ENCODE results near the gene FBXL7.
"Not testable (repeated sequence)": the region's sequence is repeated elsewhere in the genome, so short reads cannot be mapped to it uniquely, and the experiment has no call there.

The FBXL7 gene

DNA sequence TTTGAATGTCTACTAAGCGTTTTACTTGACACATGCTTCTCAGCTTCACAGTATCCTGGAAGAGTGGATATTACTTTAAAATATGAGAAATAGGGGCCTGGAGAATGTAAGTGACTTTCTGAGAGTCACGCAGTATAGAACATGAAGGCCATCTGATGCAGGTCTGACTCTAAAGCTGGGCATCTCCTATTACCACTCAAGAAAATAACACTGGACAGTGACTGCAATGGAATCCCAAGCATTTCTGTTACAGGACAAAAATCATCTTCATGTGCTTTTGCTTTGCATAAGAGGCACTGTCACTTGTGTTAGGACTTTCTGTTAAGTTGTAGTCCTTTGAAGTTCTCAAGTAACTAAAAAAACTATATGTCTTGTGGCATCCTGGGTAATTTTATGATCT is 335.5 kb downstream of the FBXL7 start:
- no peak for FAIRE-seq

DNA sequence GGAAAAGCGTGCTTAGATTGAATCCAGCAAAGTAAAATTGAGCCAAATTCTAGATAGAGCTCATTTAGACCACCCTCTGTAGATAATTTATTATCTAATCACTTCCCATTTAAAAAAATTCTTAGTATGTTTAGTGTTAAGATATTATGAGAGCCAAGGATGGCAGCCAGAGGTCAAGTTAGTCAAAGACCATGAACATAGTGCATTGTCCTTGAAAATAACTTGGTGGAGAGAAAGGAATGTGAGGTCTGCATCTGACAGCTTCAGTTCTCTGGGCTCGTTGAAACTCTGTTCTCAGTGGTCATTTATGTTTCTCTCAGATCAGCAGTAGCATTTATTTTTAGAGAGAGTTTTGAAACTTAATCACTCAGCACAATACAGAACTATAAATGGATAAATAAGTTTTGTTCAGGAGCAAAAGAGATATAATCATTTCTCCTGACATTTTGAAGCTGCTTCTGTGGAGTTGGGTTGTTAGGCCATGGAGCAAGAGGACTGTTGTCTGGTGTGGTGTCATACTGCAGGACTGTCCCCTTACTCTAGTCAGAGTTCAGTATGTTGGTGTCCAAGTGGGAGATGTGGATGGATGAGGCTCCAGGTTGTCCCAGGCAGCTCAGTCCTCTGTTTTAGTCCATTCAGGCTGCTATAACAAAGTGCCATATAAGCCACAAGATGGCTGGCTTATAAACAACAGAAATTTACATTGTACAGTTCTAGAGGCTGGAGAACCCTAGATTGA is 337.7 kb downstream of the FBXL7 start:
- FAIRE-seq = no peak

DNA sequence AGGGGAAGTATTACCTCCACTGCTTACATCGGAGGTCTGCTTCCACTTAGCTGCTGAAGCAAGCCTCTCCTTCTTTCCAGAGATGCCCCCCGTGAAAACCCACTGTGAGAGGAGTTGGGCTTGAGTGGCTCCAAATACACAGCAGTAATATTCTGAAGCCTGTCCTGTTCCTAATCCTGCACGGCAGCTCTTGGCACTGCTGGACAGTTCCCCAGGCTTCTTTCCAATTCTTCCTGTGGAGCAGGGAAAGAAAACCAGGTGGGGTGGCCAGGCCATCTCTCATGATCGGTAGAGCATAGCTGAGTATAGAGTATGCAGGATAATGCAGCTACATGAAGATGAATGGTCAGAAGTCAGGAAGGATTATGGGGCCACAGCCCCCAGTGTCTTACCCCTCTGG is 344.3 kb downstream of the FBXL7 start:
- FAIRE-seq = no peak

DNA sequence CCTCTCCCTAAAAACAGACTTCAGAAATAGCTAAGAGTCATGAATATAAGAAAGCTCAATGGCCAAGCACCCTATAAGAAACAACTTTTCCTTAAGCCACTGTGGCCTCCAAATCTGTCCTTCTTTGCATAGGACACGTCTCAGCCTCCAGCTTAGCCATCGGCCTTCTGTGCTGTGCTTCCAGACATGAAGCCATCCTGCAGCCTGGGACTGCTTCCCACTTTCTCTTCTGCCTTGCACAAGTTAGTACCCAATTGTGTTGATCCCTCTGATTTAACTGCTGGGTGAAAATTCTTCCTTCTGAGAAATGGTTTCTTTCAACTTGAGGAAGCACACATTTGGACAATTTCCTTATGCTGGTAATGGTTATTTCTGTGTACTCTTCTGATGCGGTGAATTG is 344.9 kb downstream of the FBXL7 start:
- no peak for FAIRE-seq

DNA sequence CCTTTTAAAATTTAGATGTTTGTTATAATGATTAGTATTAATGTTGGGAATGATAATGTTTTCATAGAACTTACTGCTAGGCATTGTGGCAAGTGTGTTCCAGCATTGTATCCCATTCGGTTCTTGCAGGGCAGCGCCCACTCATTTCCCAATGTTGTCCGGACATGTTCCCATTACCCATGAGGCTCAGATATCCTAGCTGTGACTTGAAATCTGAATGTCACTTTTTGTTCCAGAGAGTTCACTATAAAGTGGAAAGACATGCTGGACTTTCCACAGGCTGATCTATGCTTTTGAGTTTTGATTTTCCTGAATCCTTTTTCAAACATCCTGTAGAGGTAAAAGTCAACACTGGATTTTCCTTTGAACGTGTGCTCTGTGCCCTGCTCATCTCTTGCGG is 350.6 kb downstream of the FBXL7 start:
- no peak for FAIRE-seq

DNA sequence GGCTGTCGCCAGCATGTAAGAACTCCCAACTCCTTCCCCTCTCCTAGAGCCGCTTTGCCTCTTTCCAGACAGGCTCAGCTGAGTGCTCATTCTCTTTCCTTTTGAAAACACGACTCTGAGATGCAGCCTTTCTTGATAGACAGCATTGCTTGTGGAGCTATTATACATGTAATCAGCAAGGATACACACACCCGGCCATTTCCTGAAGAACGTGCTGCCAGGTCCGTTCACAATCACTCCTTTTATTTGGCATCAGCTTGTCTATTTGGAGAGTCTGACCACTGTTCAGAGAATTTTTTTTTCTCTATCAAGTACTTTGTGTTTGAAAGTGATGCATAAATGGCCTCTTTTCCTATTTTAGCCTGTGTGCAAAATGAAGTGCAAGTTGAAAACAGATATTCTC is 351.0 kb downstream of the FBXL7 start:
- no peak for FAIRE-seq

DNA sequence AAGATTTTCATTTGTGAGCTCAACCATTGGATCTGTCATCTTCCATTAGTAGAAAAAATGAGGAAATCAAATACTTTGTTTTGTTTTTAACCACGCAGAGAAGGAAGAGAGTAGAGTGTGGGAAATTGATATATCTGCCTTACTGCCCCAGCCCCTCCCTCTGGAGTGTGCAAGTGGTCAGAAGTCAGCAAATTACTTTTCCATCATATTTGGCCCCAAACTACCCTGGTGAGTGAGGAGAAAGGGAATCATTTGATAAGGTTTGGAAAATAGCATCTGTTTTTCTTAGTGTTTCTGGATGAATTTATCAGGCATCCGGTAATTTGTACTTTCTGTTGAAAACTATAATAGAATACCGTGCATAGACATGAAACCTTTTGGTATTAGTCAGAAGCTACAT is 352.2 kb downstream of the FBXL7 start:
- FAIRE-seq = no peak

DNA sequence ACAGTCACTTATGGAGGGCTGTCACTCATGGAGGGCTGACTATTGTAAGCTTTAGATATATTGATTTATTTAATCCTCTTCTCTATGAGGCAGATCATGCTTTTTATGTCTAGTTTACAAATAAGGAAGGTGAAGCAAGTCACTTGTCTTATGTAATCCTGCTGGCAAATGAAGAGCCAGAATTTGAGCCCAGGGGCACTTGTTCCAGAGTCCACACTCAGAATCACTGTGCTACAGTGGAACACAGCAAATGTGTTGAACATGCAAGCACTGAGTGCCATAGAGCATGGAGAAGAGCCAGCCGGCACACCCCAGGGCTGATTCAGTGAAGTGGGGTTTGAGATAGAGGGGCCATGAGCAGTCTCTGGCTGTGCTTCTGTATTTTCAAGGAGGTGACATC is 353.0 kb downstream of the FBXL7 start:
- no peak for FAIRE-seq

DNA sequence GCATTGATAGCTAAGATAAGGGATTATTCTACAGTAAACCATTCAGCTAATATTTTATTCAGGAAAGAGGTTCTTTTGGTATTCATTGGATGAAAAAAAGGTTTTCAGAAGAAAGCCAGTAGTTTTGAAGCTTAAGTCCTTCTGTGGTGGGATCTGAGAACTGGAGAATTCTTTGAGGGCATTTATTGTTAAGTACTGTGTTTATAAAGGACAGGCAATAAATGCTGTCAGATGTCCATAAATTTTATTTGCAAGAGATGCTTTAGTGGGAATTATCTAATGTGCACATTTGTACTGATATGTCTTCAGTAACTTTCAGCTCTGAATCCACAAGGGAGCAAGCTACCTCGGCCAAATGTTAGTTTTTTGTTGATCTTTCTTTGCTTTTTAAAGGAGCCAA is 358.3 kb downstream of the FBXL7 start:
- no peak for FAIRE-seq

DNA sequence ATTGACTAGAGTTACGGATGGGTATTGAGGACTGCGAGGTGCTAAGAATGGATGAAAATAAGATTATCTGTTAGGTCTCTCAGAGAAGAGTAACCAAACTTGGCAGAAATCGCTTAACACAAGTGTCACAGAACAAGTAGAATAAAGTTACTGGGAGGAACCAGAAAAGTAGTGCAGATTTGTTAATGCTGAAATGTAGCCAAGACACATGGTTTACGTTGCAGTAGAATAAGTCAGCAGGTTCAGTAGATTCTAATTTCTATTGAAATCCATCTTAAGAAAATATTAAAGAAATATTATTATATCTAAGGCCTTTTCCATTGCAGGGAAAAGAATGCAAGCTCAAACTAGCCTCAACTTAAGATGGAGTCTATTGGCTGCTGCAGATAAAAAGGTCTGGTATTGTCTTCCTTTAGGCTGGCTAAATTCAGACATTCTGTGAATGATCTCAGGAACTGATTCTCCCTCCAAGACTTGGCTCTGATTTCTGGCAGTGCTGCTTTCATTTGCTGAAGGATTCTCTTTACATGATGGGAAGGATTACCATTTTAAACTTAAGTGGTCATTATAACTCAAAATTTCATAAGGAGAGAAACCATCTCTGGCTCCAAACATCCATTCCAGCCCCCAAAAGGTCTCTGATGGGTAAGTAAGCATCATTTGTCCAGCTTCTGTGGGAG is 364.7 kb downstream of the FBXL7 start:
- FAIRE-seq = no peak

DNA sequence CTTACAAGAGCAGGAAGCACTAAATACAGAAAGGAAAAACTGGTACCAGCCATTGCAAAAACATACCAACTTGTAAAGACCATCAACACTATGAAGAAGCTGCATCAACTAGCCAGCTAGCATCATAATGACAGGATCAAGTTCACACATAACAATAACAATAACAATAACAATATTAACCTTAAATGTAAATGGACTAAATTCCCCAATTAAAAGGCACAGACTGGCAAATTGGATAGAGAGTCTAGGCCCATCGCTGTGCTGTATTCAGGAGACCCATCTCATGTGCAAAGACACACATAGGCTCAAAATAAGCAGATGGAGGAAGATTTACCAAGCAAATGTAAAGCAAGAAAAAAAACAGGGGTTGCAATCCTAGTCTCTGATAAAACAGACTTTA is 372.3 kb downstream of the FBXL7 start:
- FAIRE-seq = not testable (repeated sequence)

DNA sequence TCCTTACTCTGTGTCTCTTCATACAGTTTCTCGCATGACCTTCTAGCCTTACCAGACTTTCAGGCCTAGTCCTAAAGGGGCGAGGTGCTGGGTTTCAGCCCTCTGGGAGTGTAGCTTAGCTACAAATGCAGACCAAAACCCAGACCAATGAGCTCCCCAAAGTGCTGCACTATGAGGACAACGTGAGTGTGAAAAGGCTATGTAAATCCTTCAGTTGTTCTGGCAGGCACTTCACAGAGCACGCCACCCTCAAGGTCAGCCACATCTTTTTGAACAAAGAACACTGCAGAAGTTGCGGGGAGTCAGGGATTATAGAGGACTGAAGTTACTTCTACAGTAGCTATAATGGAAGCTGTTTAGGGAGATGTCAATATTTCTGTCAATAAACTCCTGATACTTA is 377.9 kb downstream of the FBXL7 start:
- no peak for FAIRE-seq

DNA sequence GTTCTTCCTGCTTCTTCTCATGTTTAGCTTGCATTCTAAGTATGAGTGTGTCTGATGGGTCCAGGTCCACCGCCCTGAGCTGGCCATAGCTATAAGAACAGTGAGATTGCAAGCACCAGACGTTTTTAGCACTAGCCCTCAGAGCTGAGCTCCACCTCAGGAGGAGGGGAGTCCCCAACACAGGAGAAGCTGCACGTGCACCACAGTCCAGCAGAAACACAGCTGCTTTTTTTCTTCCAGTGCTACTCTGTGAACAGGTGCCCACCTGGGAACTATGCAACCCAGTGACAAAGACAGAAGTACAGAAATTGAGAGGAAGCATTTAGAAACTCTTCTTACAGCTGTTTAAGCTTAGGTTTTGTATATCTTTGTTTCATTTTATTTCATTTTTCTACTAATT is 380.2 kb downstream of the FBXL7 start:
- no peak for FAIRE-seq

DNA sequence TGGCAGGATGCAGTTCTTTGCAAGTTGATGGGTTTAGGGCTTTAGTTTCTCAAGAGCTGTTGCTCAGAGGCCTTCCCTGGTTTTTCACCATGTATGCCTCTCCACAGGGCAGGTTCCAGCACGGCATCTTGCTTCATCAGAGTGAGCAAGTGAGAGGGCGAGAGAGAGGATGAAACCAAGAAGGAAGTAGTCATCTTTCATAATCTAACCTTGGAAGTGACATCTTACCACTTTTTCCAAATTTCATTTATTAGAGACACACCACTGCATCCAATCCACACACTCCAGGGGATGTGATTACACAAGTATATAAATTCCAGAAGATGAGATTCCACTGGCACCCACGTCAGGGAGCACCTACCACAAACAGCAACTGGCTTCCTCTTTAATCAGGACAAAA is 385.2 kb downstream of the FBXL7 start:
- FAIRE-seq = no peak

DNA sequence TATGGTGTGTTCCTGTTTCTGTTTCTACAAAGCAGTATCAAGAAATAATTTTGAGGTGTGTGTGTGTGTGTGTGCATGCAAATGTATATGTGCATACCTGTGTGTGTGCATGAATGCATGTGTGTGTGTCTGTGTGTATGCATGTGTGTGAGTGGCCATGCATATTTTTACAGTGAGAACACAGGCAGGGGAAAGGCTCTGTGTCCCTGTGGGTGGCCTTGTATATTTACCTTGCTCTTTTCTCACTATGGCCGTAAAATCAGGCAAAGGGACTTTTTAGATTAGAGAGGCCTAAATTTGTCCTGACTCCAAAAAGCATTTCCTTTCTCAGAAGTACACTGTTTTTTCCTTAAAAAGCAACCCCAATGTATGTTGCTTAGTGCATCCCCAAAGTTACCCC is 386.2 kb downstream of the FBXL7 start:
- no peak for FAIRE-seq

DNA sequence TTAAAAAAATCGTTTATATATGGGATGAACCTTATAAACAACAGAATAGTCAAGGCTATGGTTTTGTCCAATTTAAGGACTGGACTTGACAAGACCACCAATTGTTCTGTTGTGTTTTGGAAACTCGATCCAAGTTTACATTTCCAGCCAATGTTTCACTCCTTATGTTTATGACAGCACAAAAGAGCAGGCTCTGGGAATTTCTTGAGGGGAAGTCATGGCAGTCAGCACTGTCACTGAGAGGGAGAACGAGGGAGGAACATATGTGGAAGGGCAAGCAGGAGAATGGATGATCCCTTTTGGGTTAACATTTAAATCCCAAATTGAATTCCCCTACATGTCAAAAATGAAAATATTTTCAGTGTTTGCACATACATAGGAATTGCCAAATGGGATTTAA is 387.1 kb downstream of the FBXL7 start:
- FAIRE-seq = no peak

DNA sequence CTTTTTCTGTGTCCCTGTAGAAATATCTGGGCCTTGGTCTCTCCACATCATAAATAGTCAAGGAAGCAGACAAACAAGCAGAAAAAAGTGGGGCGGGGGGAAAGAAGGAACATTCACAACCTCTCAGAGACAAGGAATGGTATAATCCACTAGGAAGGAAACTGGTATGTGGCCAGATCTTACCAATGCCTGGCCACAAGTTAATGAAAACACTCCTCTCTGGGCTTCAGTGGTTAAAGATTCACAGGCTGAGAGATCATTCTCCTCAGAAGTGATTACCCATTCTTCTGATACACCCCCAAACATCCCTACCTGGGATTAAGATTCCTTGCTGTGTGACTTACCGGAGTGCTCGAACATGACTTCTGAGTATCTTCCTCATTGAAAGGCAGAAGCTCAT is 389.0 kb downstream of the FBXL7 start:
- no peak for FAIRE-seq

DNA sequence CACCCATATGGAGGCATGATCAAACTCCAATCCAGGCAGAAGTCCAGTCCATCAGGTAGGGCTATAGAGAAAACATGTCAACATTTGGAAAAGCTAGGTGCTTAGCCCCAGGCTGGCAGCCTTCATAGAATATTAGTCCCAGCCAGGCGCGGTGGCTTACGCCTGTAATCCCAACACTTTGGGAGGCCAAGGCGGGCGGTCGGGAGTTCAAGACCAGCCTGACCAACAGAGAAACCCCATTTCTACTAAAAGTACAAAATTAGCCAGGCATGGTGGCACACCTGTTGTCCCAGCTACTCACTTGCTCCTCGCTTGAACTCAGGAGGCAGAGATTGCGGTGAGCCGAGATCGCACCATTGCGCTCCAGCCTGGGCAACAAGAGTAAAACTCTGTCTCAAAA is 393.9 kb downstream of the FBXL7 start:
- no peak for FAIRE-seq

DNA sequence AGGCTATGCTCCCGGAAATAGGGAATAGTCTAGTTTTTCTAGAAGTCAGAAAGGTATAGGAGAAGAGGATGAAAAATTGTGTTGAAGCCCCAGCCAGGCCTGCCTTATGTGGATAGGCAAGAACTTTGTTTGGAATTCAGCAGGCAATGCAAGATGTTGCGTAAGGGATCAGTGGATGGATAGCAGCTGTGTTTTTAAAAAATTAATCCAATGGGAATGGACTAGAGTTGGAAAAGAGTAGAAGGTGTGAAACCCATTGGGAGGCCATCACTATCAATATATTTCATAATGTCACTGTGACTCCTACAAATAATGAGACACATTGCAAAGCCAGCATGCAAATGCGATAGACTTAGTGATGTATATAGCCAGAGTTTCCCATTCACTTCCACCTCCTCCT is 397.7 kb downstream of the FBXL7 start:
- no peak for FAIRE-seq

DNA sequence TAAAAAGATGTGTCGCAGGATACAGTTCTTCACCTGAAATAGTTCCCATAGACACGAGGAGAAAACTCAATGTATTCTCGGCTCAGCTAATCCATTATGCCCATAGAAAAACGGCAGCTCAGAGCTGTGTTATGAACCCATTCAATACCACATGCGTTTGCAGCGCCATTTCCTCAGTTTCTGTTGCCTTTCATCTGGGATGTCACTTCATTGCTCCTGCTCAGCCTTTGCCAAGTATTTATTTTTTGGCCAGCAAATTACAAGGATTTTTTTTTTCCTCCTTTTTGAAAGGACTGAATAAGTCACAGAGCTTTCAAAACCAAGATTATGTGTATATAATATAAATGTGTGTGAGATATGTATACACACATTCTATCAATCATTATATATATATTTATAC is 398.7 kb downstream of the FBXL7 start:
- FAIRE-seq = no peak

DNA sequence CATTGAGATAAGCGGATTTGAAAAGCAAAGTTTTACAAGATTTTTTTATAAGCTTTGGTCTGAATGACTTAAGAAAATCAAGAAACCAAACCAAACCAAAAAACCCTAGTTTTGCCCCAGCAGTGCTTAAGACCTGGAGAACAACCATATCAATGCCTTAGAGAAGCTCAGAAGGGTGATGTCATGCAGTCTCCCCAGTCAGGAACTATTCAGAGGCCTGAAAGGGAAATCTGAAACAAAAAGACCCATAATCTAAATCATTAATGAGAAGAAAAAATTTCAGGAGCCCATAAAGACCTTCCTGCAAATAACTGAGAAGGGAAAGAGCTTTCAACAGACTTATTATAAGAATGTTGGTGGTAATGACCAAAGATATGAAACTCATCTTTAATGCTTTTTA is 399.5 kb downstream of the FBXL7 start:
- no peak for FAIRE-seq

DNA sequence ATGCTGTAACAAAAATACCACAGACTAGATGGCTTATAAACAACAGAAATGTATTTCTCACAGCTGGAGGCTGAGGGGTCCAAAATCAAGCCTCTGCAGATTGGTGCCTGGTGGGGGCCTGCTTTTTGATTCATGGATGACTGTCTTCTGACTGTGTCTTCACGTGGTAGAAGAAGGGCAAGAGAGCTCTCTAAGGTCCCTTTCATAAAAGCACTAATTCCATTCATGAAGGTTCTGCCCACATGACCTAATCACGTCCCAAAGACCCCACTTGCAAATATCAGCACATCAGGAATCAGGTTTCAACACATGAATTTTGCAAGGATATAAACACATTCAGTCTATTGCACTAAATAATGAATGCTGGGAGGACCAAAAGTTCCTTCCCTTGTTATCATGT is 401.2 kb downstream of the FBXL7 start:
- FAIRE-seq = no peak

DNA sequence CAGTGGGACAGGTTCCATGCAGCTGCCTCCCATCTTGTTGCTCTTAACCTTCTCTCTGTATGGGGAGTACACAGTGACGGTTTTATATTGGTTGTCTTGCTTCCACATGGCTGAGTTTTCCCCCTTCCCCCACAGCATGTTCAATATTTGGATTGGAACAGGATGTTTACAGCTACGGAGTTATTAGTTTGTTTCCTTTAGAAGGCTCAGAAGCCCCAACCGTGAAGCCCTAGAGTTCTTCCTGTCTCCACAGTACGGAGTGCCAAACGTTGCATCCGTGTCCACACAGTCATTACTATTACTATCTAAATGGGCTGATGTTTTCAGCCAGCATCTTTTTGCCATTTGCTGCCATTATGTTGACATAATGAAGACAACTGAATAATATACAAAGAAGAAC is 402.1 kb downstream of the FBXL7 start:
- FAIRE-seq = no peak

DNA sequence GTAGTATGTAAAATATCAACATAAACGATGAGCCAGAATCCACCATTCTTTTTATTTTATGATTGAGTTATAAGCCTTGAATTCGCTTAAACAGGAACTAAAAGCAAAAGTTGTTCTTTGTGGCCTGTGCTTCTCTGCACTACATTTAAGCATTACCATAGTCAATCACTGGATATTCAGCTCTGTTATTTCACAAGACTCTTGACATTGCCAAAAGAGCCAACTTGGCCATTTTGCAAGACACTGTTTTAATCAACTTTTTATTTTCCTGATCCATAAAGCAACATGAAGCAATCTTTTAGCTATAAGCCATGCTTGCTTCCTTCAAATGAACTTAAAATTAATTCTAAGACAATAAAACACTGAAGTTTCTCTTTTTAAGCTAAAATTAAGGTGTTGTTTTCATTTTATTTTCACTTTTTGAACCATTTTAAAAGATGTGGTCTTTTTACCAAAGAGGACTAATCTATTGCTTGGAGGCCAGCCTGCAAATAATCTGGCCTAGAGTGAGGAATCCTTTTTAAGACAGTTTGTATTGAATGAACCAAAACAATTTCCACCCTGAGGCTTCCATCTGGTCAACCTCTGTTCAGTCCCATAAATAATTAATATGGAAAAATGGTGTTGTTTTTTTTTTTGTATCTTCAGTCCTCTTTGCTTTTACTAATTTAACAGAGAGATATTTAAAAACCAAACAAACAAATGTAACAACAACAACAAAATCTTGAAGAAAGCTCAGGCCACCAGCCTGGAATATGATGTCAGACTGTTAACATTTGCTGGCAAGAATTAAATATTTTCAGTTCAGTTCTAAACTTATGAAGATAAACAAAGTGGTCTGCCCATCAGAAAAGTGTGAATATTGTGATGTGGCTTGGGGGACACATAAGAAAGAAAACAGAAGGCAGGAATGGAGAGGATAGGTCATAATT is 405.2 kb downstream of the FBXL7 start:
- no peak for FAIRE-seq

Measured in islet of Langerhans (tissue), 1 donor.